Measurements from ENCODE around the gene PTPRG. TPM values are rescaled to one million over a fixed set of nuclear protein-coding genes. Genes with fewer than 3 reads are reported as not detected.
A peak's percentile ranks its signal among the peaks of the same experiment; 100 is the strongest.

Gene PTPRG
- total and polyA plus RNA-seq, 2 of the 13 experiments (the other 11 are each of a cell fraction or from before 2014, with no cell fraction given): 8.0 to 25.3 TPM

DNA sequence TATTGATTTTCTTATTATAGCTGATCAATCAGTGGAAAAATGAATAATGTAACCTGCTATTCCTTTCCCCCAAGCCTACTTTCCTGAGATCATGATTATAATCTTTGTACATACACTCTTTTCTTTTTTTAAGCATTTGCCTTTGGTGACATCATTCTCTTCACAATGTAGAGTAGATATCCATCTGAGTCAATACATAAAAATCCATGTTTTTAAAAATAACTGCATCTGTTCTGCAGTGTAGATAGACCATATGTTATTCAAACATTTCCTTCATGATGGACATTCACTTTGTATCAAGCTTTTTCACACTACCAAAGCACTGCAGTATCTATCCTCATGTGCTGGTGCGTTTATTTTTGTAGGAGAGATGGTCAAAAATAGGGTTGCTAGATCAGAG is 211.1 kb downstream of the PTPRG start:
- BruUV-seq (replicated peaks): no TSS peak
- POLR2A ChIA-PET: no interaction called here
- ATAC-seq: no peak
- no peak overlapping the region for H3K27ac ChIP-seq (ENCODE audit: extremely low read length, insufficient read depth, low read length)
- no peak for DNase-seq (ENCODE audit: low spot score)
- H3K4me2 ChIP-seq (ENCODE audit: low read depth, low read length): no peak overlapping the region
- intact Hi-C loops (cut with micrococcal nuclease; ENCODE audit: unreplicated experiment): no loop called here
- no peaks in the 10 kb centered on the region for H4K20me1 ChIP-seq (ENCODE audit: insufficient read depth, low read length)
- FAIRE-seq: no peak
- peaks cover 6% of the 10 kb centered on the region for H3K79me2 ChIP-seq (ENCODE audit: insufficient read depth, low read length)
- WGBS (ENCODE audit: low lambda C conversion rate): 97% methylated on average over 1 of the region's 1 CpG
- H2AFZ ChIP-seq (ENCODE audit: low read length): no peak overlapping the region
- H3K4me3 ChIP-seq (replicated peaks in 1 of 3; ENCODE audit: insufficient read depth in 1 of 3, low read depth in 2 of 3, low read length in 3 of 3): no peak overlapping the region
- no peak overlapping the region for H3K9ac ChIP-seq (ENCODE audit: insufficient read depth, low read depth, low read length)
- H3K4me1 ChIP-seq (ENCODE audit: insufficient read depth, low read length): peaks cover 30% of the 10 kb centered on the region
- no peaks in the 10 kb centered on the region for H3K27me3 ChIP-seq (ENCODE audit: control insufficient read depth in 1 of 2, insufficient read depth in 2 of 2, low read length in 2 of 2)
- CTCF ChIA-PET (ENCODE audit: low intra/inter-chr PET ratio, low total read pairs): no interaction called here
- H3K9me3 ChIP-seq (ENCODE audit: low read length): no peaks in the 10 kb centered on the region
- in situ Hi-C loops (cut with HindIII; ENCODE audit: extremely low pct_ligation_motif_present, low pct_unique_long_range_greater_than_20kb): no loop called here
- H3K36me3 ChIP-seq (replicated peaks in 1 of 2; ENCODE audit: control insufficient read depth in 1 of 2, insufficient read depth in 2 of 2, low read length in 2 of 2): no peaks in the 10 kb centered on the region
- TF ChIP-seq ATF7 (IDR thresholded peaks at IDR 0.05) (0 out of 2 replicates have a peak, but pooled peaks have one; percentile 6), ATF7 (CRISPR knock-in tag; IDR thresholded peaks at IDR 0.05) (no peak), HNRNPH1 (optimal IDR thresholded peaks at IDR 0.05; ENCODE audit: low read depth, low read length) (no peak)

DNA sequence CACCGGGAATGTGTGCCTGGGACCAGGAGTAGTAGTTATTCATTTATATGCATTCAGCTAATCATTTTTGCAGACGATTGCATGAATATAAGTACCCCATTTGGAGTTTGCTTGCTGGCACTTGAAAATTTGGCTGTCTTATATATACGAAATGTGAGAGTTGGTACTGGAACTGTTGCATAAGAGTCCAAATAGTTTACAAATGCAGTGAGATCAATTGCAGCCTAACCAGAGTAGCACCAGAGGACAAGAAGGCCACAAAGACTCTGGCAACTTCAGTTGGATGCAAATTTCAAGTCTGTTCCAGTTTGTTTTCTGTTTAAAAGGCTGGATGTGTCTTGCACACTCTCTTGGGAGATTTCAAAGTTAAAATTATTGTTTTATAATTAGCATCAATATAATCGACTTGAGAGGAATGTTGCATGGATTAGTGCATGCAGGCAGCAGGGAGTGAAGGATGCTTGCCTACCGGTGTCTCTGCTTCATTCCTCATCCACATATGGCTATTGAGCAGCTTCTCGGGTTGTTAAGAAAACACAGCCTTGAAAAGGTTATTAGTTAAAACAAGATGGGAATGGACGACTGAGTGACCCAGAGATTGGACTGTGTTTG is 213.0 kb downstream of the PTPRG start:
- 89% methylated on average over 7 of the region's 7 CpGs for WGBS (ENCODE audit: low lambda C conversion rate)
- Histone ChIP-seq H3K9me3 (ENCODE audit: low read length) (no peaks in the 10 kb centered on the region), H3K79me2 (ENCODE audit: insufficient read depth, low read length) (peaks cover 6% of the 10 kb centered on the region), H3K4me1 (ENCODE audit: insufficient read depth, low read length) (peaks cover 21% of the 10 kb centered on the region), H3K9ac (ENCODE audit: insufficient read depth, low read depth, low read length) (no peak overlapping the region), H3K4me3 (replicated peaks in 1 of 3; ENCODE audit: insufficient read depth in 1 of 3, low read depth in 2 of 3, low read length in 3 of 3) (no peak overlapping the region), H3K36me3 (replicated peaks in 1 of 2; ENCODE audit: control insufficient read depth in 1 of 2, insufficient read depth in 2 of 2, low read length in 2 of 2) (no peaks in the 10 kb centered on the region), H2AFZ (ENCODE audit: low read length) (no peak overlapping the region), H4K20me1 (ENCODE audit: insufficient read depth, low read length) (no peaks in the 10 kb centered on the region), H3K27me3 (ENCODE audit: control insufficient read depth in 1 of 2, insufficient read depth in 2 of 2, low read length in 2 of 2) (no peaks in the 10 kb centered on the region), H3K27ac (ENCODE audit: extremely low read length, insufficient read depth, low read length) (no peak overlapping the region), H3K4me2 (ENCODE audit: low read depth, low read length) (no peak overlapping the region)
- intact Hi-C loops (cut with micrococcal nuclease; ENCODE audit: unreplicated experiment): no loop called here
- POLR2A ChIA-PET: no interaction called here
- no peak for FAIRE-seq
- TF ChIP-seq, protein P1, sequence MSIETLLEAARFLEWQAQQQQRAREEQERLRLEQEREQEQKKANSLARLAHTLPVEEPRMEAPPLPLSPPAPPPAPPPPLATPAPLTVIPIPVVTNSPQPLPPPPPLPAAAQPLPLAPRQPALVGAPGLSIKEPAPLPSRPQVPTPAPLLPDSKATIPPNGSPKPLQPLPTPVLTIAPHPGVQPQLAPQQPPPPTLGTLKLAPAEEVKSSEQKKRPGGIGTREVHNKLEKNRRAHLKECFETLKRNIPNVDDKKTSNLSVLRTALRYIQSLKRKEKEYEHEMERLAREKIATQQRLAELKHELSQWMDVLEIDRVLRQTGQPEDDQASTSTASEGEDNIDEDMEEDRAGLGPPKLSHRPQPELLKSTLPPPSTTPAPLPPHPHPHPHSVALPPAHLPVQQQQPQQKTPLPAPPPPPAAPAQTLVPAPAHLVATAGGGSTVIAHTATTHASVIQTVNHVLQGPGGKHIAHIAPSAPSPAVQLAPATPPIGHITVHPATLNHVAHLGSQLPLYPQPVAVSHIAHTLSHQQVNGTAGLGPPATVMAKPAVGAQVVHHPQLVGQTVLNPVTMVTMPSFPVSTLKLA (IDR thresholded peaks at IDR 0.05): no peak
- no peak for TF ChIP-seq ZNF263 (CRISPR knock-in tag; IDR thresholded peaks at IDR 0.05)
- TF ChIP-seq TBL1XR1 (IDR thresholded peaks at IDR 0.05; ENCODE audit: borderline replicate concordance, low read length, partially characterized antibody): no peak
- no peak for DNase-seq (ENCODE audit: low spot score)
- in situ Hi-C loops (cut with HindIII; ENCODE audit: extremely low pct_ligation_motif_present, low pct_unique_long_range_greater_than_20kb): no loop called here
- CTCF ChIA-PET (ENCODE audit: low intra/inter-chr PET ratio, low total read pairs): no interaction called here
- no TSS peak for BruUV-seq (replicated peaks)
- no peak for ATAC-seq

All from HepG2 (cell line).